Spleen (tissue), 7 donors: Measurements from ENCODE around the gene COL27A1.

ENCODE experiments used
- CTCF ChIP-seq, 11 experiments: fragments of 200-600 bp in 7 of 11; fragments of 450-650 bp in 4 of 11; sonication (generic) in 4 of 11; IDR thresholded peaks in 8 of 11; conservative IDR thresholded peaks in 3 of 11; 1 replicate in 7 of 11; 2 replicates in 4 of 11; pipeline versions ENCODE4 v1.4.0 to v1.8.0; 2016 to 2021; ENCODE audit warnings: antibody characterized with exemption in 11 of 11, inconsistent platforms in 4 of 11, mild to moderate bottlenecking in 1 of 11
- POLR2A ChIP-seq, 3 donors: fragments of 450-650 bp; IDR thresholded peaks; one replicate each; pipeline ENCODE4 v1.5.1; 2017; ENCODE audit warnings: antibody characterized with exemption in 3 of 3, mild to moderate bottlenecking in 1 of 3
- POLR2AphosphoS5 ChIP-seq, 3 donors: sonication (generic); formaldehyde crosslinking; IDR thresholded peaks; one replicate each; pipeline ENCODE4 v1.5.1; 2017; ENCODE audit warnings: antibody characterized with exemption in 3 of 3
- donor health status: DM: no; HTN: no; CAD: no; lungs with moderate emphysema.
- donor health status: DM: no; HTN: no; CAD: no.
- donor health status: DM: no; HTN: no; CAD: no.

- TF ChIP-seq POLR2A (IDR thresholded peaks at IDR 0.05) (no peak), CTCF (IDR thresholded peaks at IDR 0.05 in 8 of 11, conservative IDR thresholded peaks at IDR 0.05 in 3 of 11) (no peak), POLR2AphosphoS5 (IDR thresholded peaks at IDR 0.05) (no peak)
These were observed 163.1 kb downstream of the COL27A1 start for GRCh38 chr9:114318416-114318815.
